GM21528 (cell line): Measurements from ENCODE around the gene DRC7.

Experiments
- ATAC-seq: cut with Tn5 transposase; IDR thresholded peaks from one replicate; pipeline ENCODE4 v1.9.1; 2021; ENCODE audit warnings: mild to moderate bottlenecking, moderate library complexity; ENCODE audit not compliant: unreplicated experiment, low FRiP score

The DRC7 gene

DNA sequence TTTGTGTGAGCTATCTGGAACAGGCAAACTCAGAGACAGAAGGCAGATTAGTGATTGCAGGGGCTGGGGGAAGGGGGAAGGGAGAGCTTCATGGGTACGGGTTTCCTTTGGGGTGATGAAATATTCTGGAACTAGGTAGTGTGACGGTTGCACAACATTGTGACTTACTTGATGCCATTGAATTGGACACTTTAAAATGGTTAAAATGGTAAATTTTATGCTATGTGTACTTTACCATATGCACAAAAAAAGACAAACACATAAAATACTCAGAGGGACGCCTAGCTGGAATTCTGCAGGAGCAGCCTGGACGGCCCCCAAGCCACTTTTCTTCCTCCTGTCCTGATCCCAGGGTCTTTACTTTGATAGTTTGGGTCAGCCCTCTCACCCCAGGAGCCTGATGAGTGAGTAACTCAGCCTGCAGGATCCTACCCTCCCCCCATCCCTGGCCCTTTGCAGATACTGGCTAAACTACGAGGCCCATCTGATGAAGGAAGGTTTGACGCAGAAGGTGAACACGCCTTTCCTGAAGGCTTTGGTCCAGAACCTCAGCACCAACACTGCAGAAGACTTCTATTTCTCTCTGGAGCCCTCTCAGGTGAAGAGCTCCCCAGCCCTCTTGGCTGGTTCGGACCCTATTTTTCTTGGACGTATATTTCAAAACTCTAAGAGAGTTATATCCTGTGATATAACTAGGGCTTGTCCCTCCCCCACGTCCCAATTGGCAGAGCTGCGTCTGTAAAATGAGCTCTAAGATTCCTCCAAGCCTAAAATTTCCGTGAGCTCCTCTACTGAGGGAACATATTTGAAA lies 18.7 kb upstream of the DRC7 start:
- no peak for ATAC-seq

DNA sequence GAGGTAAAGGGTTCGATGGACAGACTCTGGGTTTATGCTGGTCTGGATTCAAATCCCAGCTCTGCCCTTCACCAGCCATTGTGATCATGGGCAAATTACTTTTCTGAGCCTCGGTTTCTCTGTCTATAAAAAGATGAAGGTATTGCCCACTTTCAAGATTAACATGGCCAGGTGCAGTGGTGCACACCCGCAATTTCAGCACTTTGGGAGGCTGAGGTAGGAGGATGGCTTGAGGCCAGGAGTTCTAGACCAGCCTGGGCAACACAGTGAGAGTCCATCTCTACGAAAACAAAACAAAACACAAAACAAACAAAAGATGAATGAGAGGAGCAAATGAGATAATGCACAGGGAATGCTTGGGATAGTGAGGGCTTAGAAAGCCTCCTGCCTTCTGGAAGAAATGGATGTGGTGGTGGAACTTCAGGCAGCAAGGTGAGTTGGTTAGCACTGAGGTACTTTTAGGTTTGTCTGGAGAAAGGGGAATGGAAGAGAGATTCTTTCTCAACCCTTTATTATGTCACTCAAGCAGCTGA lies 18.0 kb upstream of the DRC7 start:
- ATAC-seq: no peak

- ATAC-seq: no peak
These were observed 16.8 kb upstream of the DRC7 start for GRCh38 chr16:57677622-57678369.

- no peak for ATAC-seq
These were observed 15.6 kb upstream of the DRC7 start for GRCh38 chr16:57679016-57679415.

DNA sequence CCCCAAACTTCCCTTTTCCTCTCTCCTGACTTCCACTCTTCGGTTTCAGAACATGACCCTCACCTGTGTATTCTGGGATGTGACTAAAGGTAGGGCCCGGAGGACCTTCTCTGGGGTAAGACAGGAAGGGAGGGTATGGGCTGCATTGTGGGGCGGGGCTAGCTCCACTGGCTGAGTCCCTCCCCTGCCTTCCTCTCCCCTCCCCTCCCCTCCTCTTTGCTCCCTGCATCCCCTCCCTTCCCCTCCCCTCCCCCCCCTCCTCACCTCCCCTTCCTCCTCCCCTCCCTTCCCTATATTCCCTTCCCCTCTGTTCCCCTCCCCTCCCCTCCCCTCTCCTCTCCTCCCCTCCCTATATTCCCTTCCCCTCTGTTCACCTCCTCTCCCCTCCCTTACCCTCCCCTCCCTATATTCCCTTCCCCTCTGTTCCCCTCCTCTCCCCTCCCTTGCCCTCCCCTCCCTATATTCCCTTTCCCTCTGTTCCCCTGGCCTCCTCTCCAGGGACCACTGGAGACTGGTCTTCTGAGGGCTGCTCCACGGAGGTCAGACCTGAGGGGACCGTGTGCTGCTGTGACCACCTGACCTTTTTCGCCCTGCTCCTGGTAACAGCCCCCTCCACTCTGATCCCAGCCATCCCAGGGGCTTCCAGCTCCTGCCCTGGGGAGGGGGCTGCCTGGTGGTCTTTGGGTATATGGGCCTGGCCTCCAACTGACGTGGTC lies 14.7 kb upstream of the DRC7 start:
- ATAC-seq: no peak

- no peak for ATAC-seq
These were observed 13.7 kb upstream of the DRC7 start for GRCh38 chr16:57680842-57681375.

- ATAC-seq: no peak
These were observed 12.5 kb upstream of the DRC7 start for GRCh38 chr16:57681950-57682728.

DNA sequence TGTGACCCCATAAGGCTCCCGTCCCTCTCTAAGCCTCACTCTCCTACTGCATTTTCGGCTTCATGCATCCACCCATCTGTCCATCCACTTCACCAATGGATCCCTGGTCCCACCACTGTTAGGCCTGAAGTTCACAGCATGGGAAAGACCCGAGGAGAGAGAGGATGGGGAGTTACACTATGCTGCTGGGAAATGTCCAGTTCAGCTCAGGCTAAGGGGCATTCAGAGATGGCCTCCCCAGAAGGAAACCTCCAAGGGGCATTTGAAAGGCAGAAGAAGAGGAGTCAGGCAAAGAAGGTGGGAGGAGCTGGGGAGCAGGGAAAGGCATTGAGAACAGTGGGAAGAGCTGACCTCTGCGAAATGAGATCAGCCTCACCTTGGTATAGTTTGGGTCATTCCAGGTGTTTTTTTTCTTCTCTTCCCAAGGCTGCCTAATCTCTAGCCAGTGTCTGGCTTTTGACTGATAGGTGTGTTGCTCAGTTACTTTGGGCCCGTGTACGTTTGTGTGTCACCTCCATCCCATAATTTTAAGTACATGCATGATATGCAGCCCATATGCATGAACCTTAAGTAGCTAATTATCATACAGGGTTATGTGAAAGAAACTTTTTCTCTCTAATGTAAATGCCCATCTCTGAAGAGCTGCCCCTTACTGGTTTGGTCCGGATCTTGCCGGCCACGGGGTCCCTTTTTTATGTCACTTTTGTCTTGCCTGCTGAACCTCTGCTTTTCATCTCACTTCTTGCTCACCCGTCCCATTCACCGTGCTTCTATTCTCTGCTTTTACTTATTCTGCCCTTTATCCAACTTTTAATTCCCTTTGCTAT lies 11.6 kb upstream of the DRC7 start:
- no peak for ATAC-seq

GRCh38 chr16:57683636-57684545 lies 10.7 kb upstream of the DRC7 start:
- no peak for ATAC-seq

DNA sequence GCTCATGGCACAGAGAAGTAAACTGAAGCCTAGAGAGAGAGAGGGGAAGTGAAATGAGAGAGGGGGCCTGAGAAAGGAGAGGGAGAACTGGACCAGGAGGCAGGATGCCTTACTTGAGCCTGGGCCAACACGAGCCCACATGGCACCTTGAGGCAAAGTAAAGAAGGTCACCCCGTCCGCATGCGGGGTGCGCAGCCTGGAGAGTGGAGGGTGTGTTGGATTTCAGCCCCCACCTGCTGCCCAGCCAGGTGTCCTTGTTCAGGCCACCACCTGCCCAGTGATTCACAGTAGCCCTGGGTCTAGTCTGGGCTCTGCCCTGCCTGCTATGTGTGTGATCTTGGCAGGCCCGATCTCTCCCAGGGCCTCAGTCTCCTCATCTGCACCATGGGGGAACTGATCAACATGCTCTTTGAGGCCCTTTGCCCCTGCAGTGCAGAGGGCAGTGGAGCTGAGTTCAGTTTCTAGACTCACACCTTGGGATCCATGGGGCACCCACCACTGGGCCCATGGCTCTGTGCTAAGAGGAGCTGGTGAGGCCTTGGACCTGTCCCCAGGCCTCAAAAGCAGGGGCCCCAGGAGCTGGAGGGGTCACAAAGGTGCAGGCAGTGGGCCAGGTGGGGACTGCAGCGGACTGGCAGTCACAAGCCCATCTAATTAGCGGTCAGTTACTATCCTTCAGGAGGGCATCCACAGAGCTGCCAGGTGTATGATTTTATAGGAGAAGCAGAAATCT lies 9.8 kb upstream of the DRC7 start:
- ATAC-seq: no peak

DNA sequence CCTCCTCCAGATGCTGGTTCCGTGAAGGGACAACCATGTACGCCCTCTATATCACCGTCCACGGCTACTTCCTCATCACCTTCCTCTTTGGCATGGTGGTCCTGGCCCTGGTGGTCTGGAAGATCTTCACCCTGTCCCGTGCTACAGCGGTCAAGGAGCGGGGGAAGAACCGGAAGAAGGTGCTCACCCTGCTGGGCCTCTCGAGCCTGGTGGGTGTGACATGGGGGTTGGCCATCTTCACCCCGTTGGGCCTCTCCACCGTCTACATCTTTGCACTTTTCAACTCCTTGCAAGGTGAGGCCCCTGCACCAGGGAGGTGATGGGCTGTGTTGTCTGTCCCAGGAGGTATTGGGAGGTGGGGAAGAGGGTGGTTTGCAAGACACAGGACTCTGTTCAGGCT lies 9.0 kb upstream of the DRC7 start:
- ATAC-seq: no peak

GRCh38 chr16:57686577-57686976 lies 8.0 kb upstream of the DRC7 start:
- no peak for ATAC-seq

GRCh38 chr16:57687363-57687929 lies 7.2 kb upstream of the DRC7 start:
- ATAC-seq: no peak

GRCh38 chr16:57688487-57688986 lies 6.1 kb upstream of the DRC7 start:
- no peak for ATAC-seq

DNA sequence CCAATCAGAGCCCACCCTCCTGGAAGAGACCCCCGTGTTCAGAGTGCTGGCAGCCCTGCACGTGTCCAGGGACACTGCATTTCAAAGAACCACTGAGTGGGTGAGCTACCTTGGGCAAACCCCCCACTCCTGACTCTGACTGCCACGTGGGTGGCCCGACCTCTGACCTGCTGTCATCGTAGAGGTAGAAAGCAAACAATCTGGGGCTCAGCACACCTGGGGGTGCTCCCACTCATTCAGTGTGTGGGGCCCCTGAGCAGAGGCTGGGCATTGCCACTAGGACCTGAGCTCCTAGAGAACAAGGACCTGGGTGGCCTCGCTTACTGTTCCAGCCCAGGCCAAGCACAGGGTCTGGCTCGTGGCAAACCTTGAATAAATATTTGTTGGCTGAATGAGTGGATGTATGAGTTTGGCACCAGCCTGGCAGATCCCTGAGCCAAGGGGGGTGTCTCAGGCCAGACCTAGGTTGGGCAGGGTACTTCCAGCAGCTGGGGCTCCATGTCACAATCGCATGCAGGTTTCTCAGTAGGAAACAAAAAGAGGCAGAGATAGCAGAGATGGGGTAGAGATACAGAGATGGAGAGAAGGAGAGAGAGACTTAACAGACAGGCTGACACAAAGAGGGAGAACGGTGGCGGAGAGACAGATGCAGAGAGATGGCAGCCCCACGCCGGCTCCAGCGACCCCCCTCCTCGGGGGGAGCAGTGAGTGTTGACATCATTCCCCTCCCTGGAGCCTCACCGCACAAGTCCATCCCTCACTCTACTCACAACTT lies 5.4 kb upstream of the DRC7 start:
- no peak for ATAC-seq
